ENCODE results near the gene ECEL1.

The ECEL1 gene

DNA sequence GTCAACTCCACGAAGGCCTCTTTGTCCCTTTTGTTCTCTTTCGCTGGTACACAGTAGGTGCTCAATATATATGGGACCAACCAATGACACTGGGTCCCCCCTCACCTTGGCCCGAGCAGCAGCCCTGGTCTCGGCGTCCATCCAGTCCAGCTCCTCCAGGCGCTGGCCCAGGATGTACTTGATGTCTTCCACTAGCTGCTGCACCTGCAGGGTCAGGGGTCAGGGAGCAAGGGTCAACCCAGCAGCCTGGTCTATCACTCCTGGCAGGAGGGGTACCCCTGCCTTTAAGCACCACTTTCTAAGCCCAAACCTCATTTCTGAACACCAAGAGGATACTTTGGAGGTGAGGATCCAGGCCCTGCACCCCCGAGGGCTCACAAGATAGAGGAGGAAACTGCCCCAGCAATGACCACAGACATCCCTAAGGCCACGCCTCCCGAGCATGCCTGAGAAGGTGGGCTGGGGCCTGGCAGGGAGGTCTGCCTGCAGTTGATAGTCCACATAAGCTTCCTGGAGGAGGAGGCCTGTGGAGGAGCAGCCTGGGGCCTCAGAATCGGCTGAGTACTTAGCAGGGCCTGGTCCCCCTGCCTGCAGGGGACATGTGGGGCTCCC lies 4.2 kb downstream of the ECEL1 start:
- DNase-seq, result no peak

DNA sequence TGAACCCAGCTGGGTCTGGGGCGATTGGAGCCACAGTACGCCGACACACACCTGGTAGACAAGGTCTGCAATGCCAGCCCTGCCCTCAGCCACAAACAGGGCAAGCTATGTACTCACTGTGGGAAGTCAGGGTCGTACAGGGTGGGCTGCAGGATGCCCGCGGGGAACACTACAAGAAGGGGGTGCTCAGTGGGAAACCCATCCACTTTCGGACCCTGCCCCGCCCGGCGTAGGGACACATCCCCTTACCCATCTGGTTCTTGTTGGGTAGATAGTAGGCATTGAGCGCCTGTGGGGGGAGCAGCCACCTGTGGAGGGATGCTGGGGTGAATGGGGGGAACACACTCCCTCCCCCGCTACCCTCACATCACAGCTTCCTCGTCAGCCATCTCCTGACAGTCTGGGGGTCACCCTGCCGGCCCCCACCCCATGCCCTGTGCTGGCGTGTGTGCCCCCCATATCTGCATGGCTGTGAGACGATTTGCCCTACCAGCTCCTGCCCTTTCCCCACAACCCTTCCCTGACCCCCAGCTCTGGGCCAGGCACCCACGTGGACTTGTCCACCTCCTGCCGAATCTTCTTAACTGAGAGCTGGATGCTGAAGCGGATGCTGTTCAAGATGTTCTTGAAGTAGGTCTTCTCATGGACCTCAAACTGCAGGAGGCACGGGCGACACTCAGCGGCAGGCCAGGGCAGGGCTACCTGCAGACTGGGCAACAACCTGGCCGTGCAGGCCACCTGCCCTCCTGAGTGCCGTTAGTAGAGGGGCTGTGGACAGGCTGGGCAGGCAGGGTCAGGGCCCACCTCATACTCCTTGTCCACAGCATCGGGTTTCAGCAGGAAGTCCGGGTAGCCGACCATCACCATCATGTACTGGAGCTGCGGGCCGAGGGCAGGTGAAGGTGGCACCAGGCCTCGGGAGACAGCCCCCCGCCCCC lies 5.1 kb downstream of the ECEL1 start:
- no peak for DNase-seq

DNA sequence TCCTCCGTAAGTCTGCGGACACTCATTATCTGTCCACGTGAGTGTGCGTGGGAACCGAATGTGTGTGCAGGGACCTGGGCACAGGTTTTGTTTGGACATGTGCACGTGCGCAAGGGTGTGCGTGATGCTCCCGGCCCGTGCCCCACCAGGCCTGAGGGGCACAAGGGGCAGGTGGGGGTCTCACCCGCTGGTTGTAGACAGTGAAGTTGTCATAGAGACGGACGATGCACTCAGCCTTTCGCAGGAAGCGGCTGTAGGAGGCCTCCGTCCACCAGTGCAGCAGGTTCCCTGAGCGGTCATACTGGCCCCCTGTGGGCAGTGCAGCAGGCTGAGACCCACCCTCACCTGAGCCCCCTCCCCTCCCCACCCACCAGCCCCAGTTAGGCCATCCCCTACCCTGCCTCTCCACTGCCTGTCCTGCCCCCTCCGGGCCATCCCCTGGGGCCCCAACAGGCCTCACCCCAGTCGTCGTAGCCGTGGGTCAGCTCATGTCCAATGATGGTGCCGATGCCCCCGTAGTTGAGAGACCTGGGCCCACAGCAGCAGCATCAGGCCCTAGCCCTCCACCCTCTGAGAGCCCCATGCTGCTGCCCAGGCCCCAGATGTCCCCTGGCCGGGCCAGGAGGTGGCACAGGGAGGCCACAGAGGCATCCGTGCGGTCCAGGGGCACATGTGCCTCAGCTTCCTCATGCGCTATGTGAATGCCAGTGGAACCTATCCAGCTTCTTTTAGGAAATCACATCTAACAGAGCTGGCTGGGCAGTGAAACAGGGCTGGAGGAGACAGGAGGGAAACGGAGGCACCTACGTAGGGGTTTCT lies 6.1 kb downstream of the ECEL1 start:
- no peak for DNase-seq

DNA sequence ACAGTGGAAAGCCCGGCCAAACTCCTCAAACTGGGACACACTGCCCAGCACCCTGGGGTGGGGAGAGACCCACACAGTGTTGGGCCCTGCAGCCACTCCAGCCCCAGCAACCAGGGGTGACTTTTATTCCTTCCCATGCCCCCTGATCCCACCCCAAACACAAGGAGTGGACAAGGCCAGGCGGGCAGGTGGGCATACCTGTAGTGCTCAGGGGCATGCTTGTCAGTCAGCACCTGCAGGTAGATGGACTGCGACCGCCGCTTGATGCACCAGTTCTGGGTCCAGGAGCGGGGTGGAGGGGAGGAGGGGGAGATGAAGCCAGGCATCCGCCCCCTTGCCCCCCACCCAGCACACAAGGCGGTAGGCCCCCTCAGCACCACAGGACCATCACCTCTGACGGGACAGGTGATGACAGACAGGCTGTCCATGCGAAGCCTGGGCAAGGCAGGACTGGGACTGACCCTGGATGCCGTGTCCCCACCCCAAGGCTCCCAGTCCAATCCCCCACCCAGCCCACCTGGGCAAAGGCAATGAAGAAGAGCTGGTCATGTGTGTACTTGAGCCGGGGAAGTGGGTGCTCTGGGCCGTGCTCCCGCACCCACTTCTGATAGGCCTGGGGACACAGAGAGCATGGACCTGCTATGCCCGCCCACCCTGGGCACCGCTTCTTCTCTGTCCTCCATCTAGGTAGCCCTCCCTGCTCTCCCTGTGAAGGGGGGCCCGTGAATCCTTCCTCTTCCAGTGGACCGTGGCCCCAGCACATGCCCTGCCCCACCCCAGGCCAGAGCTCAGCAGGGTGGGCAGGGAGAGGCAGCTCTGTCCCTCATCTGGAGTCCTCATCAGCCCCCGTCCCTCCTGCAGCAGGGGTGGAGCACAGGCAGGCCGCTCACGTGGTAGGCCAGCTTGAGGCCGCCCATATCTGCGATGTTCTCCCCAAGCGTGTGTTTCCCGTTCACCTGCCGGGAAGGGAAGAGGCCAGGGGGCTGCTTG lies 7.1 kb downstream of the ECEL1 start:
- no peak for DNase-seq

DNA sequence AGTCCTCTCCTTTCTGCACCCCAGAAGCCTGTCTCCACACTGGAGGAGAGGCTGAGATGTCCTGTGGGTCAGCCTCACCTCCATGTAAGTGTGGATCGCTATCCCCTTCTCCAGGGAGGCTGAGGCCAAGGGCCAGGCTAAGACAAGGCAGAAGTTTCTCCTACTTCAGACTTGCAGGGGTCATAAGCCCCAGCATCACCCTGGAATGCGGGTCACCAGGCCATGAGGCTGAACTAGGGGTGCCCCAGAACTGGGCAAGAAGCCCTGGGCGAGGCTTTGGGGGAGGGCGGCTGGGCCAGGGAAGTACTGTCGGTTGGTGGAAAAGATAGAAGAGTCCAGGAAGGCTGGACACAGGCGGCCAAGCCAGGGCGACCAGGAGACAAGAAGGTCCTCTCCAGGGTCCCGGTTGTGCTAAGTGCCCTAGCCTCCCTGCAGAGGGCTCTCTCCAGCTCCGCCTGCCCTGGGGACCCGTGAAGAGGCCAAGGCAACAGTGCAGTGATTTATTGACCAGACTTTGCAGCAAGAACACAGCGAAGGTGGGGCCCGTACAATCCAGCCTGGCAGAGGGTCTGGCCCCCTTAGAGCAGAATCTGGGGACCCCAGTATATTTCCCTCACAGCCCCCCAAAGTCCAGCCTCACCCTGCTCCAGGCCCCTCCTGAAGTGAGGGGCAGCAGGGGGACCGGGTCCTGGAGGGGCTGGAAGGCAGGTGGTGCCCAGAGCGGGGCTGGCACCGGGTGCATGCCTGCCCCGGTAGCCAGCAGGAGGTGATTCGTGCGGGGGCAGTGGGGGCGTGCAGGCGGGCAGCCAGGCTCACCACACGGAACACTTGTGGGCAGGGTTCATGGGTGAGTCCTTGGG lies 8.1 kb downstream of the ECEL1 start:
- no peak for DNase-seq

DNA sequence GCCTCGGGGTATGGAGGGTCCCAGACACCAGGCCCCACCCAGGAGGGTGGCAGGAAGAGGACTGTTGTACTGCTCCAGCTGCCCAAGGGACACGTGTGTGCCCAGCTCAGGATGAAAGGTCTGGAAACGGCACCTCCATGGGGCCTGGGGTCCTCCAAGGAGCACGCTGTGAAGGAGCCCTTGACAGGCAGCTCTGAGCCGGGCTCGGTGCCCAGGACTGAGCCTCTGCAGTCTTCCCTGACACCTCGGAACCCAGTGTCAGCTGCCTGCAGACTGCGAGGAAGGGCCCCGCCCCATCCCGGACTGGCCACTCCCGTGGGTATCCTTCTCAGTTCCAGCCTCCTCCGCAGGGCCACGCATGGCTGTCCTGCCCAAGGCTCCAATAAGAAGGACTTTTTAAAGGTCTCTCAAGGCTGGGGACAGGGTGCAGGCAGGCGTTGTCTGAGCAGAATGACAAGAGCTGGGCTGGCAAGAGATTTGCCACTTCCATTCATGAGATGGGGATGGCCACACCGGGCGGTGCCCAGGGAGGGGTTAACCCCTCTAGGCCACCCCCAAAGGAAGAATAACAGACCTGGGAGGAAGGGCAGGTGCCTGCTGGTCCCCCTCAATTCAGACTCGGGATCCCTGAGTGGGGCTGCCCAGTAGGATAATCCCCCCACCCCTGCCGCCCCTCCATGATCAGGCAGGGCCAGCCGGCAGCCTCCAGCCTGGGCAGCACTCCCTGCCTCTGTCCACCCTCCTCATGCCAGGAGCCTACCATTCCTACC lies 8.9 kb downstream of the ECEL1 start:
- no peak for DNase-seq

DNA sequence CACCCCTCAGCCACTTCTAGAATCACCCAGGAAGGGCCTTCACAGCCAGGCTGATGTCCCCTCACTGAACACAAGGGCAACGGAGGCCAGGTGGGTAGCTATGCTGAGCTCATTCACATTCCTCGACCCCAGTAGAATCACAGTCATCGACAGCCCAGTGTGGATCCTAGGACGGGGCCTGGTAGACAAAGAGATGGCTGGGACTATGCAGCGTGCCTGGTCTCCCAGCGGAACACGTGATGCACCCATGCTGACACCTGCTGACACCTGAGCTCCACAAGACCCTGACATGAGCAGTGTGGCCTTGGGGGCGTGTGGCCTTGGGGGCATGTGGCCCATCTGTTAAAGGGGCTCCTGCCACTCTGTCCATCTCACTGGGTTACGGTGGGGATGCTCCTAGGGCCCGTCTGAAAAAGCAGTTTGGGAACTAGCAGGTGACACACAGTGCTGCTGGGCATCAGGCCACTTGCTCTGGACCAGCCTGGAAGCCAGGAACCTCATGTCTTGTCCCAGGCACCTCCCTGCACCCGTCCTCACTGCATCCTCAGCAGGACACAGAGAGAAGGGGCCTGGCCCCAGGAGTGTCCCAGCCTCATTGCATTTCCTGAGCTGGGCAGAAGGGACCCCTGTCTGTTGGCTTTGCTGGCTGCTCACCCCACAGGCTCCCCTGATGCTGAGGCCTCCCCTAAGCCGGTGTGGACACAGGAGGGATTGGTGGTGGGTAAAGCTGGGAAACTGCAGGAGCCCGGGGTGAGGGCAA lies 9.7 kb downstream of the ECEL1 start:
- no peak for DNase-seq

DNA sequence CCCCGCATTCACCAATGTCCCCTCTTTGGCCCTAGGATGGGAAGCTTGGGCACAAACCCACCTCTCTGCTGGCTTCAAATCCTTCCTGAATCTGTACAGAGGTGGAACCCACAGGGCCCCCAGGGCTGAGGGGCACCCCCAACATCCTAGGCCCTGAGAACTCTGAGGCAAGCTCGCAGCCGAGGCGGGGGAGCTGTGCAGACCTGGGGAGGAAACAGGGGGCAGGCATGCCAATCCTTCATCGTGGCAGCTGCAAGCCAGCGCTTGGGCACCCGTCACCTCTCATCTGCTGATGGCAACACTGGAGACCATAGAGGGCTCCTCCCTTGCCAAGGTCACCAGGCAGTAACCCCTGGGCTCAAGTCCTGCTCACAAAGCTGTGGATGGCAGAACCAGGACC lies 10.8 kb downstream of the ECEL1 start:
- DNase-seq, result no peak

DNA sequence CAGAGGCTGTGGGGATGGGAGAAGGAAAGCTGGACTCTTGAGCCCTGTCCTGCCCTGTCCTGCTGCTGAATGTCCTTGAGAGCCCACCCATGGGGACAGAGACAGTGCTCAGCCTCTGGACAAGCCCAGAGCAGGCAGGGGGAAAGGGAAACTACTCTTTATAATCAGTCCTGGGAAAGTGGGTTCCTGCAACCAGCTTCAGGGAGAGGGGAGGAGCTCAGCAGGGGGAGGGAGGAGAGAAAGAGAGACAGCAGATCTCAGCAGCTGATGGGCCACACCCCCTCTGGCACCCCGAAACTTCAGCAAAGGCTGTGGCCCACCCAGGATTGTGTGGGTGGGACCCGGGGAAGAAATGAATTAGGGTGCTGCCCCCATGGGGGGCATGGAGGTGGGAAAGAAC lies 11.6 kb downstream of the ECEL1 start:
- DNase-seq, result no peak

DNA sequence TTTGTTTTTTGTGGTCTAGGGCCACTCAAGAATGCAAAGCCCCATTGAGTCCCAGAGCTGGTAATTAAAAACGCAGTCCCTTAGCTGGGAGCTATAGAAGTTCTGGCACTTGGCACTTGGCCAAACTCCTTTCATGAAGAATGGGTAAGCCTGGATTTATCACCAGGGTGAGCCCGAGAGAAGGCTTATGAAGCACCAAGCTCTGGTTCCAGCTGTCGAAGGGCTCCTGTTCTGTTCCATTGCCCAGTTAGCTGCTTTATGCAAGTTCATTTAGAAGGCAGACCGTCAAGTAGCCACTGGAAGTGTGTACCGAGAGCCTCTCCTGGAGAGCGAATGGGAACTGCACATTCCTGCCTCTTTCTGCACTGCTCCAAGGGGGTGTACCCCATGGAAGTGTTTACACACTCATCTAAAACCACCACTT lies 14.2 kb downstream of the ECEL1 start:
- DNase-seq, result peak; percentile 54

DNA sequence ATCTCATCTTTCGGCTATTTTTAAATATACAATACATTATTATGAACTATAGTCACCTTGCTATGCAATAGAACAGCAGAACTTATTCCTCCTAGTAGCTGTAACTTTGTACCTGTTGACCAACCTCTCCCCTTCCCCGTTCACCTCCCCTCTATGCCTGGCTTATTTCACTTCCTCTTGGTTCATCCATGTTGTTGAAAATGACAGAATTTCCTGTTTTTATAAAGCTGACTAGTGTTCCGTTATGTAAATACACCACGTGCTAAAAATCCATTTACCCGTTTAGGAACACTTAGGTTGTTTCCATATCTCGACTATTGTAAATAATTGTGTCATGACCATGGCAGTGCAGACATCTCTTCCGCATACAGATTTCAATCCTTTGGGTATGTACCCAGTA lies 21.4 kb downstream of the ECEL1 start:
- no peak for DNase-seq

DNA sequence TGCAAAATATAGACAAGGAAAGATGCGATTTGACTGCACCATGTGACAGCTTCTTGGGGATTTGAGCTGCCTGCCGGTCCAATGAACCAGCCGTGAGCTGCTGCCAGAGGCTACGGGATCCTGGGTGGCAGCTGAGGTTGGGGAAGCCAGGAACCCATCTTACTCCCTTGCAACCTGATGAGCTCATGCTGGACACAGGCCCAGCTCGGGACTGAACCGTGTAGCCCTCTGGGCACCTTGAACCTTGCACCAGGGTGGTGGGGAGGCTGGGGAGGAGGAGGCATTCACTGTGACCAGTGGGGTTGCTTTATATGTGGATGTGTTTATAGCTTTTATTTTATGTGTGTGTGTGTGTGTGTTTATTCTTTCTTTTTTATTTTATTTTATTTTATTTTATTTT lies 22.6 kb downstream of the ECEL1 start:
- DNase-seq, result no peak

DNA sequence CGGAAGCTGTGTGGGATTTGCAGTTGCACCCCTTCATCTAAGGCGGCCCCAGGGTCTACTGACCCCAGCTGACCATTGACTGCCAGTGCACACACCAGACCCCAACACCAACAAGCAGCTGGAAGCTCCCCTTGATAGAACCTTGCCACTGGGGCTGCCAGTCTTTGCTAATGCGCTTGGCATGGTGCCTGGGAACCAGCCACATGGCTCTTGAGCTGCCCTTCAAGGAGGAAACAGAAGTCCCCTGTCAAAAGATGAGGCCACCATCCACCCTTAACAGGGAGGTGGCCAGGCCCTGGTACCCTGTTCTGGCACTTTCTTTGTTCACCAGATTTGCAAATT lies 23.1 kb downstream of the ECEL1 start:
- no peak for DNase-seq

DNA sequence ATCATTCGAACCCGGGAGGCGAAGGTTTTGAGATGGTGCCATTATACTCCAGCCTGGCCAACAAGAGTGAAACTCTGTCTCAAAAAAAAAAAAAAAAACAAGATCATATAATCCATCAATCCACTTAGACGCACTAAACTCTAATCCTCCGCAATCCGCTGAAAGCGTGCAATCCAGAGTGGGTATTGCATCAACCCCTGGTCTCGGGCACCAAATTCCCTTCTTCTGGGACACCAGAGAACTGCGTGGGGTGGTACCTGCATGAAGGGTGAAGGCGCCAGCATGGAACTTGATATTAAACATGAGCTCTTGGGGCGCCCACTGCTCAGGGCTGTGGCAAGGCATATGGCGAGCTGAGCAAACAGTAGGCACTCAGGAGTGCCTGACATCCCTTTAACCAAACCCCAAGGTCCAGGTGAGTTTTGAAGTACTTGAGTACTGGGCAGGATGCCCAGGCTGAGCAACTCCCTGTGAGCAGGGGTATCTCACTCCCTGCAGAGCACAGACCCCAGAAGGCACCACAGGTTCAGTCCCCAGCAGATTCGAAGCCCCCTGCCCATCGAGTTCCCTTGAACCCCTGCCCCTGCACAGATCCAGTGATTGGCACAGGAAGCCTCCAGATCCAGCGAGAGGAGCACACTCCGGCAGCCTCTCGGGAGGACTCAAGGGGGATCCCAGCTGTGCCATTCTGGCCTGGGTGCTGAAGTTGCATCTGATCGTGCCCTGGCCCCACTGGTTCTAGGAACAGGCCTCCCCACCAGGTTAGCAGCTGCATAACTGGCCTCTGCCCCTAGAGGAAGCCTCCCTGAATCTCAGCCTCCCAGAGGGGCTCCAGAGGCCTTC lies 23.7 kb downstream of the ECEL1 start:
- no peak for DNase-seq

DNA sequence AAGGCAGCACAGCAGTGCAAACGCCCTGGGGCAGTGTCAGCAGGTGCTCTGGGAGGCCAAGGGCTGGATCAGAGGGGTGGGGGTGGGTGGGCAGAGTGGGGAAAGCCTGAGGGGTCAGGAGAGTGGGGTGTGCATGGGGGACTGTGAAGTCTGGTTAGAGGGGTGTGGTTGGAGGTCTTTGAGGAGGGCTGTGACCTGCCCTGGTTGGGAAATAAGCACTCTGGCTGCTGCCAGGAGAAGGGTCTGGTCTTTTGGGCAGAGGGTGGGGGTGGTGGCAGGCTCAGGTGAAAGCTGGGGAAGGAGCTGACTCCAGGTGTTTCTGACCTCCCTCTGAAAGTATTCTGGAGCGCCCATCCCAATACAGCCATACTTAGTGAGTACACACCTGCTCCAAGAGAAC lies 27.5 kb downstream of the ECEL1 start:
- DNase-seq, result no peak

DNA sequence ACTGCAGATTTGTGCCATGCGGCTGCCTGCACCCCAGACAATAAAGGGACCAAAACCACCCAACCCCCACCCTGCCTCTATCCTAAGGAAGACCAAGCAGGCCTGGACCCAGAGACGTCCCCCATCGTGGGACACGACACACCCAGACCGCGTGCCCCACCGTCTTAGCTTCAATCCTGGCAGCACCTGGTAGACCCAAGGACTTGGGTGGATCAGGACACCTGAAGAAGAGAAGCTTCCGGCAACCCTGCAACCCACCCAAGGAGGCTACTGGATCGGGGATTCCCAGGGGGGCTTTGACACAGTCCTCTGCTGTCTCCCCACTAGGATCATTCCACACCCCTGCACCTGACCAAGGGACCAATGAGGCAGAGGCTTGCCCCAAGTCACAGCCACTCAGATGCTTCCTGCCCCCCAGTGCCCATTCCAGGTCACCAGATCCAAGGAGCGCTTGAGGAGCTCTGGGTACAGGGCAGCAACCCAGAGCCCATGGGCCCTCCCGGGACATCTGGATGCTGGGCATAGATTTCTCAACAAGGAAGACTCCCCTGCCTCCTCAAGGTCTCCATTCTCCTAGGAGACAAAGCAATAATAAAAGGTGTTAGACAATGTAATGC lies 28.1 kb downstream of the ECEL1 start:
- DNase-seq, result no peak

DNA sequence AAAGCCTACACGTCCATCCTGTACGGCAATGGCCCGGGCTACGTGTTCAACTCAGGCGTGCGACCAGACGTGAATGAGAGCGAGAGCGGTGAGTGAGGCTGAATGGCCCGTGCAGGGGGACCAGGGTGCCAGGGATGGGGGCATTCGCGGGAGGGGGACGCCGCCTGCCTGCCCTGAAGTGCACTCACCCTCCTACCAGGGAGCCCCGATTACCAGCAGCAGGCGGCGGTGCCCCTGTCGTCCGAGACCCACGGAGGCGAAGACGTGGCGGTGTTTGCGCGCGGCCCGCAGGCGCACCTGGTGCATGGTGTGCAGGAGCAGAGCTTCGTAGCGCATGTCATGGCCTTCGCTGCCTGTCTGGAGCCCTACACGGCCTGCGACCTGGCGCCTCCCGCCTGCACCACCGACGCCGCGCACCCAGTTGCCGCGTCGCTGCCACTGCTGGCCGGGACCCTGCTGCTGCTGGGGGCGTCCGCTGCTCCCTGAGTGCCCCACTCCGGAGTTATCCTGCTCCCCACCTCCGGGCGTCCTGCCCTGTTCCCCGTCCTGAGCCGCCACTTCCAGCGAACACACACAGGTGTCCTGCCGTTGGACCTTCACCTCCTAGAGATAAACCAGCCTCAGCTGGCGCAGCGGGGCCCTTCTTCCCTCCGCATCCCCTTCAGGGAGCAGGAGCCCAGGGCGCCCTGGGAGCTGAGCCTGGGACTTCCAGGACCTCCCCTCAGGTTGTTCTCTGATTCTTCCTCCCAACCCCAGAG lies 28.8 kb downstream of the ECEL1 start:
- no peak for DNase-seq
